Measurements from ENCODE around the gene THAP9. TPM values are rescaled to one million over a fixed set of nuclear protein-coding genes. Genes with fewer than 3 reads are reported as not detected.

Gene THAP9
- polyA plus RNA-seq, 3 donors = 1.4 to 1.9 (median 1.4) TPM

DNA sequence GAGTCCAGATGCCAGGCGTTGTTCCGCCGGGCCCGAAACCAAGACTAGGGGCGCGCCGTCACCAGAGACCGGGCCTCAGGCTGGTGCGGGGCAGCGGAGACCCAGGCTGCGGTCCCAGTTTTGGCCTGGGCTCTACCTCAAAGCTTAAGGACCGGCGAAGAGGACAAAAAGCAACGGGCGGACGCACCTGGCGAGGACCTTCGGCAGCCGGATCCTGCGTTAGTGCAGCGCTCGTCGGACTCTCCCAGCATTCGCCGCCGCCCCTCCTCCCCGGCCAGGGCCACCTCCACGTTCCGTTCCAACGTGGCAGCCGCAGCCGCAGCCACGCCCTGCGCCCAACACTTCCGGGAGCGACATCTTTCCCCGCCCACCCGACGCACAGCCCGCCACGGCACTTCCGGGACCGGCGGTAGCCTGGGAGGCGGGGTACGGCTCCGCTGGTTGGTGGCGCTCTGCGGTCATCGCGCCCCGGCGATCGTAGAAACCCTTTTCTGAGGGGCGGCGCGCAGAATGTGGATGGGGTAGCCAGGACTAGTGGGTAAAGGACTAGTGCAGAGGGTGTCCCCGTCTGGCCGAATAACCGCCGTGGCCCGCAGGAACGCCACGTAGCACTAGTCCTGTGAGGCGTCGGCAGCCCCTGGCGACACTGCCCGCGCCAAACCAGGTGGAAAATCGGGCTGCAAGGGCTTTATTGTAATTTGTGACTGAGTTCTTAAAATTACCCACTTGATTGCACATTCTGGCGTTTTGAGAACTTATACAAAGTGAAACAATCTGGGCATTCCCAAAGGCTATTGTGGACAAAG, 9.4 kb upstream of the THAP9 start, which contains the start of gene SEC31A:
SEC31A (minus strand) TSS at position 253 of the 806 bp plus-strand sequence. CDS start 9,217 bp downstream, outside the sequence.
- Histone ChIP-seq H3K4me2 (replicated peaks; ENCODE audit: extremely low read depth, low read length, poor library complexity, severe bottlenecking) (peak within 1 kb of the TSS; percentile 87), H3K9me3 (replicated peaks in 1 of 2; ENCODE audit: control insufficient read depth in 1 of 2, insufficient read depth in 1 of 2, low read length in 2 of 2) (no peaks in the 10 kb centered on the region), H3K27ac (ENCODE audit: low read depth in 1 of 2, low read length in 2 of 2) (peak within 1 kb of the TSS; percentile 95 to 100), H3K9ac (ENCODE audit: insufficient read depth, low read length, poor library complexity, severe bottlenecking) (peak within 1 kb of the TSS; percentile 94), H3K36me3 (replicated peaks in 1 of 2; ENCODE audit: control insufficient read depth in 1 of 2, insufficient read depth in 2 of 2, low read length in 2 of 2) (peaks cover 22 to 34% of the 10 kb centered on the region in 2 donors), H4K20me1 (ENCODE audit: insufficient read depth, low read length) (peaks cover 15% of the 10 kb centered on the region), H3K27me3 (ENCODE audit: control insufficient read depth in 2 of 2, insufficient read depth in 2 of 2, low read length in 2 of 2) (no peaks in the 10 kb centered on the region), H3K4me1 (ENCODE audit: control insufficient read depth in 1 of 2, insufficient read depth in 2 of 2, low read length in 2 of 2) (peaks cover 17 to 26% of the 10 kb centered on the region in 2 donors), H2AFZ (ENCODE audit: insufficient read depth, low read depth, low read length, poor library complexity, severe bottlenecking) (peak within 1 kb of the TSS; percentile 66), H3K79me2 (ENCODE audit: insufficient read depth, low read length) (peaks cover 76% of the 10 kb centered on the region), H3K4me3 (replicated peaks in 1 of 3; ENCODE audit: low read depth in 2 of 3, low read length in 3 of 3) (peak within 1 kb of the TSS; percentile 88 to 99 (median 95))
- DNase-seq = peak; percentile 94 to 96 (median 94)
- peaks cover 29% of the 10 kb centered on the region for H3K4me1 Mint-ChIP-seq
- under 1% methylated on average over 69 of the region's 71 CpGs for WGBS (ENCODE audit: insufficient coverage)
- no peaks in the 10 kb centered on the region for H3K9me3 Mint-ChIP-seq
- intact Hi-C loops (cut with micrococcal nuclease) = loop anchor here in 1 of 2 donors (10.0 kb wide), 1 partner anchor 516 kb away; the partner anchor contains the start of gene HNRNPD
- no peaks in the 10 kb centered on the region for H3K27me3 Mint-ChIP-seq (ENCODE audit: low read depth in 3 of 3)
- H3K36me3 Mint-ChIP-seq = peaks cover 24 to 31% of the 10 kb centered on the region in 2 donors
- H3K4me3 Mint-ChIP-seq = peak within 1 kb of the TSS; percentile 89 to 95
- TF ChIP-seq, protein P1, sequence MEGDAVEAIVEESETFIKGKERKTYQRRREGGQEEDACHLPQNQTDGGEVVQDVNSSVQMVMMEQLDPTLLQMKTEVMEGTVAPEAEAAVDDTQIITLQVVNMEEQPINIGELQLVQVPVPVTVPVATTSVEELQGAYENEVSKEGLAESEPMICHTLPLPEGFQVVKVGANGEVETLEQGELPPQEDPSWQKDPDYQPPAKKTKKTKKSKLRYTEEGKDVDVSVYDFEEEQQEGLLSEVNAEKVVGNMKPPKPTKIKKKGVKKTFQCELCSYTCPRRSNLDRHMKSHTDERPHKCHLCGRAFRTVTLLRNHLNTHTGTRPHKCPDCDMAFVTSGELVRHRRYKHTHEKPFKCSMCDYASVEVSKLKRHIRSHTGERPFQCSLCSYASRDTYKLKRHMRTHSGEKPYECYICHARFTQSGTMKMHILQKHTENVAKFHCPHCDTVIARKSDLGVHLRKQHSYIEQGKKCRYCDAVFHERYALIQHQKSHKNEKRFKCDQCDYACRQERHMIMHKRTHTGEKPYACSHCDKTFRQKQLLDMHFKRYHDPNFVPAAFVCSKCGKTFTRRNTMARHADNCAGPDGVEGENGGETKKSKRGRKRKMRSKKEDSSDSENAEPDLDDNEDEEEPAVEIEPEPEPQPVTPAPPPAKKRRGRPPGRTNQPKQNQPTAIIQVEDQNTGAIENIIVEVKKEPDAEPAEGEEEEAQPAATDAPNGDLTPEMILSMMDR (IDR thresholded peaks at IDR 0.05) = no peak
- peak within 1 kb of the TSS; percentile 94 to 98 (median 97) for H3K27ac Mint-ChIP-seq

DNA sequence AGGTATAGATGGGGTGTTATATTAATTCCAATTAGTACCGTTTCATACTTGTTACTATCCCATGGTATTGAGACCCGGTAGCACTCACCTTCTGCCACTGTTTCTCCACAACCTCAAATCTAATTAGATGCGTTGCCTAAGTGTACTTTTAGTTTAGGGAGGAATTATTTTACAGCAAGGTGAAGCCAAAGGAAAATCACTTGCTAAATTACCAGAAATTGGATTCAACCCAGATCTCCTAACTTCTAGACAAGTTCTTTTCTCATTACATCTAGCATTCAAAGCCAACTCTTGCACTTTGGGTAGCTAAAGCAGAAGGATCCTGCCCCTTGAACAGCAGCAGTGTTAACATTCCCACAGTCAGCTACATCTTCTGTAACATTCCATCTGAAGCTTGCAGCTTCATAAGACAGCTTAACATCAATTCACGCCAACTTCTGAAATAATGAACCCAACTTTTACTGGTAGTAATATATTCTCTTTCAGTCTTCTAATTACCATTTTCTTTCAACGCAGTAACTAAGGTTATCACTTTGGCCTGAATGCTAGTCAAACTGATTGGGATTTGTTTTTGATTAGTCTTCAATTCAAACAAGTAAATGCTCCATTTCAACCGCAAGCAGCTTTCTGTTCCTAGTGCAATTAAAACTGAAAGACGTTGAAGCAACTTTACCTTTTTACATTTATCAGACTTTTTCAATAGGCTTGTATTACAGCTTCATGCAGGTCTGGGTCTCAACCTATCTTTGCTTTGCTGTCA, 8.6 kb upstream of the THAP9 start:
- Histone ChIP-seq H3K9ac (ENCODE audit: insufficient read depth, low read length, poor library complexity, severe bottlenecking) (peak overlapping the region; percentile 94), H3K4me3 (replicated peaks in 1 of 3; ENCODE audit: low read depth in 2 of 3, low read length in 3 of 3) (peak overlapping the region; percentile 88 to 99 (median 95)), H3K27me3 (ENCODE audit: control insufficient read depth in 2 of 2, insufficient read depth in 2 of 2, low read length in 2 of 2) (no peaks in the 10 kb centered on the region), H3K27ac (ENCODE audit: low read depth in 1 of 2, low read length in 2 of 2) (peak overlapping the region; percentile 95 to 100), H4K20me1 (ENCODE audit: insufficient read depth, low read length) (peaks cover 20% of the 10 kb centered on the region), H3K79me2 (ENCODE audit: insufficient read depth, low read length) (peaks cover 76% of the 10 kb centered on the region), H3K4me1 (ENCODE audit: control insufficient read depth in 1 of 2, insufficient read depth in 2 of 2, low read length in 2 of 2) (peaks cover 17 to 26% of the 10 kb centered on the region in 2 donors), H3K9me3 (replicated peaks in 1 of 2; ENCODE audit: control insufficient read depth in 1 of 2, insufficient read depth in 1 of 2, low read length in 2 of 2) (no peaks in the 10 kb centered on the region), H3K4me2 (replicated peaks; ENCODE audit: extremely low read depth, low read length, poor library complexity, severe bottlenecking) (peak overlapping the region; percentile 87), H2AFZ (ENCODE audit: insufficient read depth, low read depth, low read length, poor library complexity, severe bottlenecking) (peak overlapping the region; percentile 55), H3K36me3 (replicated peaks in 1 of 2; ENCODE audit: control insufficient read depth in 1 of 2, insufficient read depth in 2 of 2, low read length in 2 of 2) (peaks cover 28 to 41% of the 10 kb centered on the region in 2 donors)
- Mint-ChIP-seq H3K27me3 (ENCODE audit: low read depth in 3 of 3) (no peaks in the 10 kb centered on the region), H3K4me3 (peak overlapping the region; percentile 89 to 95), H3K36me3 (peaks cover 29 to 39% of the 10 kb centered on the region in 2 donors), H3K27ac (peak overlapping the region; percentile 94 to 98 (median 97)), H3K4me1 (peaks cover 26% of the 10 kb centered on the region), H3K9me3 (no peaks in the 10 kb centered on the region)
- TF ChIP-seq, protein P1 (IDR thresholded peaks at IDR 0.05) = no peak
- intact Hi-C loops (cut with micrococcal nuclease) = loop anchor here in 1 of 2 donors (10.0 kb wide), 1 partner anchor 517 kb away; the partner anchor contains the start of gene HNRNPD
- DNase-seq = no peak
- 82% methylated on average over 2 of the region's 7 CpGs for WGBS (ENCODE audit: insufficient coverage)
